ENCODE measurements around the gene MYLK4.

Gene MYLK4

GRCh38 chr6:2750832-2751231 is at the start of gene MYLK4:
Gene MYLK4, minus strand, starts transcription at chr6:2750922. Its CDS starts 1,628 bp downstream, at chr6:2749294.
- no peak for DNase-seq (ENCODE audit: low read depth)

GRCh38 chr6:2799936-2800527 is 49.3 kb upstream of the MYLK4 start:
- DNase-seq (ENCODE audit: low read depth): peak; percentile 42

GRCh38 chr6:2798586-2799134 is 47.9 kb upstream of the MYLK4 start:
- no peak for DNase-seq (ENCODE audit: low read depth)

- no peak for DNase-seq (ENCODE audit: low read depth)
Observed at GRCh38 chr6:2797564-2798031, 46.9 kb upstream of the MYLK4 start.

DNA sequence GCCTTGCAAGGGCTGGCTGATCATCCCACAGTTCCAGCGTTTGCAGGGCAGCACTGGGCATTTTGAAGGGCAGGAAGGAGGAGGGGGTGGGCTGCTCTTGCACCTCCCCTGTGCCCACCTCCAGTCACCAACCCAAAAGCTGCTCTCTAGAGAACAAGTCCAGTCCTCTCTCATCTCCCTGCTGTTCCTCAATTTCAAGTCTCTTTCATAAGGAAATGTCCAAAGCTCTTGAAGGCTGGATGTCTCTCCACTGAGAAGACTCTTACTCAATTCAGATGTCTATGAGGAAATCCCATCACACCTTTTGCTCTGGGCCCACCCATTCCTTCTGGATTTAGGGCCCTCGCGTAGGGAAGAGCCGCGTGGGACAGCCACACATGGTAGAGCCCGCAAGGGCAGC is 46.1 kb upstream of the MYLK4 start:
- no peak for DNase-seq (ENCODE audit: low read depth)

- DNase-seq (ENCODE audit: low read depth): no peak
Observed at GRCh38 chr6:2795956-2796355, 45.2 kb upstream of the MYLK4 start.

DNA sequence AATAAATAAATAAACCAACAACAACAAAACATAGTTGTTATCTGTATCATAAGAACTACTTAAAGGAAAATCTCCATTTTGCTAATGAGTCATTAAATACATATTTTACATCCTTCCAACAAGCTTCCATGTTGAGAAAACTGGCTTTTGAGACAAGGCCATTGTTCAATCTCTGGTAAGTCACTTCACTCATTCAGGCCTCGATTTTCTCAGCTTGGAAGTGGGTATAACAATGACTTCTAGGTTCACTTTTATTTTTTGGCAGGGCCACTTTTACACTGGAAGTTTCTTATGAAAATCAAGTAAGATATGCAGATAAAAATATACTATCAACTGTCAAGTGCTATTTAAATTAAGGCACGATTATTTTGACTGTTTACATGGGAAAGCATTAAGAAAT is 44.4 kb upstream of the MYLK4 start:
- DNase-seq (ENCODE audit: low read depth): no peak

DNA sequence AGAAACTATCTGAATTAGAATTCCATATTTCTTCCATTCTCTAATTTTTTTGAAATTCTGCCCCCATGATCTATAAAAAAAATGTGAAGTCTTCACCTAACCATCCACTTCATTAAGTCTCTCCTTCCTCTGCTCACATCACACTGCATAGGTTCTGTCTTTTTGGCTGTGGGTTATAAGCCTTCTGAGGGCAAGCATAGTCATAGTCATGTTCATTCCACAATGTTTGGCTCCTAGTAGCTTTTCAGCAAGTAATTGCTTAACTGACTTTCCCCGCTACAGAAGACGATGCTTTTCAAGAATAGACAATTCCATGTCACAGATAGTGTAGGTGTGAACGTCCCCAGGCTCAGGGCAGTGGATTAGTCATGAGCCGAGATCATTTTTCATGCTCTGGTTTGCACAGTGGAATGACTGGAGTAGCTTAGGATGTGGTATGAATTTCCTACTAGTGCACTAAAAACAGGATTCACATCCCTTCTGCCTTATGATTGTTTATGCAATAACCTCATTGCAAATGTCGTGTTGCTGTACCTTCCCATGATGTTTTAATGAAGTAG is 43.5 kb upstream of the MYLK4 start:
- peak; percentile 25 for DNase-seq (ENCODE audit: low read depth)

DNA sequence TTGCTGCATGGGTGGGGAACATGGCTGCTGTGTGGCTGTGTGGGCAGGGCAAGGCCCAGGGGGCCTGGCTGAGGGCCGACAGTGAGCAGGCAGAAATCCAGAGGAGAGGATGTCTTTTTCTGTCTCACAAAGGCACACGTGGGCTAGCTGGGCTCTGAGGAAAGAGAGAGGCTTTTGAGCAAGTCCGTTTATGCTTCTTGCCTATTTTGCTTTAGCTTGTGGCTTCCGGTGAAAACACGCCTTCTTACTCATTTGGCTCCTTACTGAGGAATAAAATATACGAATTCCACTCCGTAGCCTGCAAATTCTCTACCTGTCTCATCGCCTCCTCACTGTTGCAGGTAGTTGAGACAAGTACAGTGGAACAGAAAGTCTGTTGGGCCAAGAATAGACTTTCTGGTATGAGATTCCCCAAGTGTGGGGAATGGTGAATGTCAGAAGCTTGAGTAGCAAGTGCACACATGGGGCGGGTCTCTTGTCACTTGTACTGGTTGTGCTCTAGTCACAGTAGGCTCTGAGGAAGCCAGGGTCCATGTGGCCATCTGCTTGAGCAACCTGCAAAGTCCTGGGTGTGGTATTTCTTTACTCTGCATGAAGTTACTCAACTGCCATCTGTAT is 42.9 kb upstream of the MYLK4 start:
- DNase-seq (ENCODE audit: low read depth): no peak

DNA sequence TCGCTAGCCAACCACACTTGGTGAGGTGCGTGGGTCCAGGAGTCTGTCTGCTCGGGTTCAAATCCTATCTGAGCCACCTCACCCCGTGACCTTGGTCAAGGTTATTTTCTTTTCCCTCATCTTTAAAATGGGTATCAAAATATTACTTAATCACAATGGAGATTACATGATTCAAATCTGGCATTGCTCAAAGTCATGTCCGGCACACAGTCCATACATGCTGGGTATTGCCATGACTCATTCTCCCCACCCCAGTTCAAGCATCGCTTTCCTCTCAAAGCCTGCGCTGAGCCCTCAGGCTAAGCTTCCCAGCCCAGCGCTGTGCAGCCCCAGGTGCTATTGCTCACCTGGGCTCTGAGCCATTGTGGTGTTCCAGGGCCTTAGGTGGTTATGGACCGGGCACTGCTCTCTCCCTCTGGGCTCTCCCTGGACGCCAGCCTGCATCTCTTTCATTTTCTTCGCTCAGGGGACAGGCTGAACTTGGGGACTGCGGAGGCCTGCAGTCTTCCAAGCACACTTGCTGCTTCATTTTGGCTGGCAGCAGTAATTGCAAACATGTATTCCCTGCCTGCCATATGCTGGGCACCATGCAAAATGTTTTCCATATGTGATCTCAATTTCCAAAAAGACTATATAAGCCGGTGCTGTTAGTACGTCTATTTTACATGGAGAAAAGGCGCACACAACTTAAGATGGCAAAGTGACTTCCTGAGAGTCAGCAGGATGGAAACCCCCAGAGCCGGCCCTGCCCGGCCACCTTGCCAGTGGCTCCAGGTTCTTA is 41.8 kb upstream of the MYLK4 start:
- DNase-seq (ENCODE audit: low read depth): peak; percentile 89

GRCh38 chr6:2791450-2791974 is 40.8 kb upstream of the MYLK4 start:
- peak; percentile 12 for DNase-seq (ENCODE audit: low read depth)

- DNase-seq (ENCODE audit: low read depth): peak; percentile 96
Observed at GRCh38 chr6:2790588-2791449, 40.1 kb upstream of the MYLK4 start.

- no peak for DNase-seq (ENCODE audit: low read depth)
Observed at GRCh38 chr6:2786269-2786668, 35.5 kb upstream of the MYLK4 start.

- DNase-seq (ENCODE audit: low read depth): no peak
Observed at GRCh38 chr6:2784930-2785329, 34.2 kb upstream of the MYLK4 start.

GRCh38 chr6:2784061-2784460 is 33.3 kb upstream of the MYLK4 start:
- DNase-seq (ENCODE audit: low read depth): no peak

GRCh38 chr6:2783188-2783963 is 32.7 kb upstream of the MYLK4 start:
- peak; percentile 17 for DNase-seq (ENCODE audit: low read depth)

DNA sequence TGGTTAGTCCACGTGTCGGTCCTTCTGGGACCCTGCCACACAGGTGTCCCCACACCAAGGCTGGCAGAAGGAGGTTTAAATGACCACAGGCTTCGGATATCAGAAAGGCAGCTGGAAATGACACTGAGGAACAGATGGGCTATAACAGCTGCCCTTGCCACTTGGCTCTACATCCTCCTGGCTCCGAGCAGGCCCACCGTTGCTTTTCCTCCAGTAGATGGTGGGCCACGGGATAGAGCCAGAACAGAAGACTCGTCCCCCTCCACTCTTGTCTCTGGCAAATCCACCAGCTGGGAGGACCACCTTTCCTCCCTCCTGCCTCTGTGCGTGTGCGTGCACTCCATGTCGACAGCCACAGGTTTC is 32.1 kb upstream of the MYLK4 start:
- no peak for DNase-seq (ENCODE audit: low read depth)

GRCh38 chr6:2782356-2782708 is 31.6 kb upstream of the MYLK4 start:
- no peak for DNase-seq (ENCODE audit: low read depth)

DNA sequence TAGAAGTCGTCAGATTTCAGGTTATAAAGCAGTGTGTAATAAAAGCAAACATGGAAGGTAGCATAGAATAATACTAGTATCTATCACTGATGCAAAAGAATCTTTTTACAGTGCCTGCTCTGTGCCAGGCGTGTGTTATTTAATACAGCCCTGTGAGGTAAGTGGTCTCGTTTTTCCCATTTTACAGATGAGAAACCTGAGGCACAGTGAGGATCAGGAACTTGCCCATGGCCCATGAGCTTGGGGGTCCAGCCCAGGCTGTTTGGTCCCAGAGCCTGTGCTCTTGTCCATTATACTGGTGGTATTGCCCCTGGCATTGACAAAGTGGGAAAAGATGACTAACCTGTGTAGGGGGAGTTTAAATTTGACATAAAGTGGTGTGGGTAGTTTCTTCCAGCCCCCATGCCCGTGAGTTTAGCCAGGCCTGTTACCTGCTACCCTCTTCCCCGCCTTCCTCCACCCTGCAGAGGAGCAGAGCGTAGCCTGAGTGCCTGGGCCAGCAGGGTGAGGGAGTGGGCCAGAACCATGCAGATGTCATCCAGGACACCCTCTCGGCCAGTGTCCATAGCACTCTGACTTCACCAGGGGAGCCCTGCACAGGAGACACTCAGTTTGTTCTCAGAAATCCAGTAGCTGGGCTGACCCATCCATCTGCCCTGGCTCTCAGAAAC is 31.1 kb upstream of the MYLK4 start:
- DNase-seq (ENCODE audit: low read depth): no peak

- no peak for DNase-seq (ENCODE audit: low read depth)
Observed at GRCh38 chr6:2780102-2780737, 29.5 kb upstream of the MYLK4 start.
